Activated T-helper 9 cell treated with anti-CD3 and anti-CD28 coated beads, Interleukin-2, amount 50 U/mL, for 16 hours (primary cell): Measurements from ENCODE around the gene CALY.

Experiments used
- DNase-seq: peaks from one replicate; pipeline ENCODE4 v3.0.0-alpha.2; 2020; ENCODE audit warnings: low read depth

CALY gene

GRCh38 chr10:133351408-133352318, 15.0 kb upstream of the CALY start:
- DNase-seq = no peak

- DNase-seq = no peak
These were observed 14.2 kb upstream of the CALY start for GRCh38 chr10:133350950-133351329.

- DNase-seq = no peak
These were observed 13.7 kb upstream of the CALY start for GRCh38 chr10:133350283-133350949.

- no peak for DNase-seq
These were observed 12.9 kb upstream of the CALY start for GRCh38 chr10:133349577-133350011.

- no peak for DNase-seq
These were observed 12.5 kb upstream of the CALY start for GRCh38 chr10:133349160-133349568.

GRCh38 chr10:133347710-133348517, 11.2 kb upstream of the CALY start:
- no peak for DNase-seq

- DNase-seq = no peak
These were observed 9.7 kb upstream of the CALY start for GRCh38 chr10:133346413-133346812.

- no peak for DNase-seq
These were observed 7.5 kb upstream of the CALY start for GRCh38 chr10:133344236-133344635.

GRCh38 chr10:133343558-133343957, 6.9 kb upstream of the CALY start:
- no peak for DNase-seq

GRCh38 chr10:133342942-133343341, 6.2 kb upstream of the CALY start:
- no peak for DNase-seq

- DNase-seq = no peak
These were observed 5.3 kb upstream of the CALY start for GRCh38 chr10:133341983-133342382.

GRCh38 chr10:133339708-133340380, 3.1 kb upstream of the CALY start:
- no peak for DNase-seq

GRCh38 chr10:133338080-133339071, 1.7 kb upstream of the CALY start:
- DNase-seq = no peak

- DNase-seq = no peak
These were observed 652 bp upstream of the CALY start for GRCh38 chr10:133337370-133337725.

- no peak for DNase-seq
These were observed 549 bp downstream of the CALY start for GRCh38 chr10:133336118-133336576.

- peak; percentile 67 for DNase-seq
These were observed 1.2 kb downstream of the CALY start for GRCh38 chr10:133335246-133336117.

- no peak for DNase-seq
These were observed 2.0 kb downstream of the CALY start for GRCh38 chr10:133334503-133335245.

GRCh38 chr10:133332936-133333699, 3.6 kb downstream of the CALY start:
- no peak for DNase-seq
